Kidney (tissue), 14 donors: ENCODE data around the gene PDCD1LG2. TPM values are rescaled to one million over a fixed set of nuclear protein-coding genes. Genes with fewer than 3 reads are reported as not detected.

Experiments
- DNase-seq, 5 donors: peaks; one replicate each; pipeline ENCODE4 v3.0.0-alpha.2; 2013 to 2020
- FAIRE-seq: peaks from 2 replicates; lab custom pipeline; 2012; peaks lifted over from hg19 to GRCh38; lab: Jason Lieb, UNC
- H3K27ac ChIP-seq, 2 donors: one replicate each; pipeline ENCODE4 v1.7.0; 2013; ENCODE audit warnings: low read depth in 2 of 2, low read length in 2 of 2, inconsistent platforms in 1 of 2
- H3K27me3 ChIP-seq: one replicate; pipeline ENCODE4 v1.7.1; 2013; ENCODE audit warnings: low read length, inconsistent platforms; ENCODE audit not compliant: control insufficient read depth, insufficient read depth
- H3K36me3 ChIP-seq, 3 donors: one replicate each; pipeline versions ENCODE4 v1.7.0 to v1.7.1; 2013; ENCODE audit warnings: low read length in 3 of 3, control low read depth in 1 of 3, inconsistent platforms in 1 of 3; ENCODE audit not compliant: insufficient read depth in 3 of 3, control insufficient read depth in 2 of 3
- H3K4me1 ChIP-seq, 3 donors: one replicate each; pipeline versions ENCODE4 v1.7.0 to v1.7.1; 2013; ENCODE audit warnings: low read length in 3 of 3, inconsistent platforms in 1 of 3, low read depth in 1 of 3; ENCODE audit not compliant: control insufficient read depth in 2 of 3, insufficient read depth in 2 of 3
- H3K4me3 ChIP-seq, 3 donors: one replicate each; pipeline versions ENCODE4 v1.7.0 to v1.8.1; 2013; ENCODE audit warnings: low read length in 3 of 3, control low read depth in 1 of 3, inconsistent platforms in 1 of 3
- H3K9ac ChIP-seq, 3 donors: one replicate each; pipeline versions ENCODE4 v1.7.0 to v1.7.1; 2013; ENCODE audit warnings: low read length in 3 of 3, control low read depth in 1 of 3, inconsistent platforms in 1 of 3
- H3K9me3 ChIP-seq, 3 donors: one replicate each; pipeline versions ENCODE4 v1.7.0 to v1.7.1; 2013; ENCODE audit warnings: low read length in 3 of 3, control low read depth in 1 of 3, inconsistent platforms in 1 of 3; ENCODE audit not compliant: control insufficient read depth in 2 of 3, insufficient read depth in 1 of 3
- CTCF ChIP-seq: IDR thresholded peaks from 3 replicates; pipeline ENCODE4 v1.5.1; 2012; ENCODE audit warnings: mild to moderate bottlenecking, moderate library complexity, borderline replicate concordance; ENCODE audit not compliant: insufficient read depth; ENCODE audit errors: extremely low read depth
- intact Hi-C: fragments of 100-400 bp; cut with DNase I; formaldehyde crosslinking; loops from one replicate; pipeline ENCODE4 v1.11.1; 2022
- polyA plus RNA-seq: library from polyadenylated mRNA; stranded (reverse); fragments of 350-450 nt; fragmentation: Illumina TruSeq; extraction: RNeasy Lipid Tissue Mini Kit (QIAGEN cat#74804); gene quantifications from one replicate; pipeline ENCODE4 v1.2.3, GENCODE V29; 2014; ENCODE audit warnings: low read depth, low replicate concordance; ENCODE audit not compliant: insufficient read depth
- total RNA-seq: library from RNA; stranded (reverse); fragmentation: NEBNext Ultra II Directional; extraction: Animal tissue kit (Norgen Biotek cat#: 25700); gene quantifications from one replicate; pipeline ENCODE4 v1.2.1, GENCODE V29; 2021
- donor health status: control.
- donor health status: control.
- donor health status: control.
- donor health status: control.
- donor health status: control.
- donor health status: DM: yes; HTN: yes; CAD: no.
- donor health status: Normal renal cell carcinoma (clear cell type).

Gene PDCD1LG2
- total and polyA plus RNA-seq, 2 donors from 2014 or later = 1.5 to 2.4 TPM

- peak in 1 of 5 donors; percentile 51 for DNase-seq
- FAIRE-seq = no peak
- H3K27me3 ChIP-seq = no peaks in the 10 kb centered on the region
- TF ChIP-seq CTCF = no peak
- no peak overlapping the region for H3K27ac ChIP-seq
- no peak overlapping the region for H3K4me3 ChIP-seq
- H3K36me3 ChIP-seq = no peaks in the 10 kb centered on the region
- intact Hi-C loops = no loop called here
- H3K4me1 ChIP-seq = peaks cover 0 to 8% (median 0%) of the 10 kb centered on the region in 3 donors
- H3K9me3 ChIP-seq = no peaks in the 10 kb centered on the region
- no peak overlapping the region for H3K9ac ChIP-seq
These were observed 47.6 kb downstream of the PDCD1LG2 start for GRCh38 chr9:5557606-5558587.

GRCh38 chr9:5559659-5560058, 49.3 kb downstream of the PDCD1LG2 start:
- Histone ChIP-seq H3K9ac (no peak overlapping the region), H3K4me1 (peaks cover 0 to 8% (median 0%) of the 10 kb centered on the region in 3 donors), H3K27me3 (no peaks in the 10 kb centered on the region), H3K36me3 (no peaks in the 10 kb centered on the region), H3K9me3 (no peaks in the 10 kb centered on the region), H3K4me3 (no peak overlapping the region), H3K27ac (no peak overlapping the region)
- DNase-seq (no peak), FAIRE-seq (no peak)
- no peak for TF ChIP-seq CTCF
- intact Hi-C loops = no loop called here

- Histone ChIP-seq H3K27ac (no peak overlapping the region), H3K9me3 (no peaks in the 10 kb centered on the region), H3K4me3 (no peak overlapping the region), H3K27me3 (no peaks in the 10 kb centered on the region), H3K9ac (no peak overlapping the region), H3K4me1 (peaks cover 0 to 8% (median 0%) of the 10 kb centered on the region in 3 donors), H3K36me3 (no peaks in the 10 kb centered on the region)
- FAIRE-seq (no peak), DNase-seq (no peak)
- intact Hi-C loops = no loop called here
- TF ChIP-seq CTCF = no peak
These were observed 50.2 kb downstream of the PDCD1LG2 start for GRCh38 chr9:5560443-5561100.
